ENCODE results near the gene ACTR1A.
A peak's percentile ranks its signal among the peaks of the same experiment; 100 is the strongest.
"Not testable (repeated sequence)": the region's sequence is repeated elsewhere in the genome, so short reads cannot be mapped to it uniquely, and the experiment has no call there.

ACTR1A gene

DNA sequence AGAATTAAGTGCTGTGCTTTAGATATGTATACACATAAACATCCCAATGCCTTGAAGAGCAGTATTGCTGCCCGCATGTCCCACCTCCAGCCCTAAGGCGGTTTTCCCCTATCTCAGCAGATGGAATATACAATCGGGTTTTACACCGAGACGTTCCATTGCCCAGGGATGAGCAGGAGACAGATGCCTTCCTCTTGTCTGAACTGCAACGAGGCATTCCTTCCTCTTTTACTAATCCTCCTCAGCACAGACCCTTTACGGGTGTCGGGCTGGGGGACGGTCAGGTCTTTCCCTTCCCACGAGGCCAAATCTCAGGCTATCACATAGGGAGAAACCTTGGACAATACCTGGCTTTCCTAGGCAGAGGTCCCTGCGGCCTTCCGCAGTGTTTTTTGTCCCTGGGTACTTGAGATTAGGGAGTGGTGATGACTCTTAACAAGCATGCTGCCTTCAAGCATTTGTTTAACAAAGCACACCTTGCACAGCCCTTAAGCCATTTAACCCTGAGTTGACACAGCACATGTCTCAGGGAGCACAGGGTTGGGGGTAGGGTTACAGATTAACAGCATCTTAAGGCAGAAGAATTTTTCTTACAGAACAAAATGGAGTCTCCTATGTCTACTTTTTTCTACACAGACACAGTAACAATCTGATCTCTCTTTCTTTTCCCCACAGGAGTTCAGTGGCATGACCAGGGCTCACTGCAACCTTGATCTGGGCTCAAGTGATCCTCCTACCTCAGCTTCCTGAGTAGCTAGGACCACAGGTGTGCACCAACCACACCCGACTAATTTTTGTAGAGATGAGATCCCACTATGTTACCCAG, 47.6 kb downstream of the ACTR1A start:
- not testable (repeated sequence) for DNase-seq (ENCODE audit: low read depth in 2 of 2)

DNA sequence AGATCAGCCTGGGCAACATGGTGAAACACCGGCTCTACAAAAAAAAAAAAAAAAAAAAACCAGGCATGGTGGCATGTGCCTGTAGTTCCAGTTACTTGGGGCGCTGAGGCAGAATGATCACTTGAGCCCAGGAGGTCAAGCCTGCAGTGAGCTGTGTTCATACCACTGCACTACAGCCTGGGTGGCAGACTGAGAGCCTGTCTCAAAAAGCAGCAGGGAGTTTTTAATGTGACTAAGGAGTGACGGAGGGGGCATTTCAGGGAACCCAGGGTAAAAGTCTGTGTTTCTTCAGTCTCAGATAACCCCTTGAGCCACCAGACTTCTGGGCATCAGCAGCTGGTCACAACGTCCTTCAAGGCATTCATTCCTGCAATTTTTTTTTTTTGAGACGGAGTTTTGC, 49.0 kb downstream of the ACTR1A start:
- no peak for DNase-seq (ENCODE audit: low read depth in 2 of 2)

DNA sequence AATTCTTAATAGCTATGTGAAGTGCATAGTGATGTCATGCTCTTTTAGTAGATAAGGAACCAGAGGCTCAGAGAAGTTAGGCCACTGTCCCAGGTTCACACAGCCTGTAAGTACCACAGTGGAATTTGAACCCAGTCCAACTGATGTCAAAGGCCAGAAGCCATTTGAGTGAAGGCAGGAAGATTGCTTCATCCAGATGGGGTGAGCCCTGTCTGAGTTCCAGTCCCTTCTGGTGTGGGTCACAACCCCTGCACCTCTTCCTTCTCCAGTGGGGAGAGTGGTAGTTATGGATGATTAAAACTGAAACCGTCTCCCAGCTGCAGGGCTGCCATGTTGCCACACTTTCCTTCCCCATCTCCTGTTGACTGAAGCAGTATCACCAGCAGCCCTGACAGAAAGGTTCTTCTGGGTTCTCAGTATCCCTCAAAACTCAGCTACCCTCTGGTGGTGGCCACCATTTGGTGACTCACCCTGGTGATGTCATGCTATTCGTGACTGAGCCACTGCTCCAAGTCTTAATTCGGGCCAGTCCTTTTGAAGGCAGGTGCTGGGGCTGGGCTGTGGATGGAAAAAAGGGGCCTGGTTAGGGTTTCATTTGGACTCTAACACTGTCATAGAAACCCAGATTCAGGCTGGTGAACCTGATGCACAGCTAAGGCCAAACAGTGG, 49.7 kb downstream of the ACTR1A start:
- peak; percentile 53 to 79 for DNase-seq (ENCODE audit: low read depth in 2 of 2)

DNA sequence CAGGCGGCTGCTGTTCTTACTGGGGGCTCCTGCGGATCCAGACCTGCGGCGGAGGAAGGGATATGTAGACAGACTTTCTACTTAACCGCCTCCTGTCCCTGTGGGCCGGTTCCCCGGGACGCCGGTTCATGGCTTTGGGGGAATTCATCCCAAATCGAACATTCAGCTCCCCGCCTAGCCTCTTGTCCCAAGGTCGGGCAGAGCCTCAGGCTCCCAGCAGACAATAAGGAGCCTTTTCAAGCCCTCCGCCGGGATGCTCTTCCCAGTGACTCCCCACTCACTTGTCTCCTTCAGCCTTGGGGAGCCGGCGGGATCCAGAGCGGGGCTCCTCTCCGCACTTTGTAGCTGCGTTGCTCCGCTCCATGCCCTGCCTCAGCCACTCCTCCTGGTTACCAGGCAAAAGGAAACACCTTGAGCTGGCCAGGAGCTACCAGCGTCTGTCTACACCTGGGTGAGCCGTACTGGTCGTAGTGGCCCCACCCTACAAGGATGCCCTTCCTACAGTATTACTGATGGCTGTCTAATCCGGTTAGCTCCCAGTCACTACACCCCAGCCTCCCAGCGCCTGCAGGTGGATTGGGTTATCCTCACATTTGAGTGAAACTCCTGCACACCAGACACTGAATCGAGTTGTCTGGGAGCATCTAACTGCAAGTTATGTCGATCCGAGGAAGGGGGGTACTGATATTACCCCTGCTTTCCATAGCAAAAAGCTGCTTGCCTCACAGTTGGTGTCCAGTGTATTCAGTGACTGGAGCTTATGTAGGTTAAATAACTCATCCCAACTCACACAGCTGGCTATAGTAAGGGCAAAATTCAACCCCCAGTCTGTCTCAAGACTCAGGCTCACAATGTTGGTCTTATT, 51.2 kb downstream of the ACTR1A start, which contains the start of gene C10orf95:
C10orf95 (minus strand) TSS at position 439 of the 865 bp plus-strand sequence. CDS start 450 bp downstream, outside the sequence.
- DNase-seq (ENCODE audit: low read depth in 2 of 2): no peak

DNA sequence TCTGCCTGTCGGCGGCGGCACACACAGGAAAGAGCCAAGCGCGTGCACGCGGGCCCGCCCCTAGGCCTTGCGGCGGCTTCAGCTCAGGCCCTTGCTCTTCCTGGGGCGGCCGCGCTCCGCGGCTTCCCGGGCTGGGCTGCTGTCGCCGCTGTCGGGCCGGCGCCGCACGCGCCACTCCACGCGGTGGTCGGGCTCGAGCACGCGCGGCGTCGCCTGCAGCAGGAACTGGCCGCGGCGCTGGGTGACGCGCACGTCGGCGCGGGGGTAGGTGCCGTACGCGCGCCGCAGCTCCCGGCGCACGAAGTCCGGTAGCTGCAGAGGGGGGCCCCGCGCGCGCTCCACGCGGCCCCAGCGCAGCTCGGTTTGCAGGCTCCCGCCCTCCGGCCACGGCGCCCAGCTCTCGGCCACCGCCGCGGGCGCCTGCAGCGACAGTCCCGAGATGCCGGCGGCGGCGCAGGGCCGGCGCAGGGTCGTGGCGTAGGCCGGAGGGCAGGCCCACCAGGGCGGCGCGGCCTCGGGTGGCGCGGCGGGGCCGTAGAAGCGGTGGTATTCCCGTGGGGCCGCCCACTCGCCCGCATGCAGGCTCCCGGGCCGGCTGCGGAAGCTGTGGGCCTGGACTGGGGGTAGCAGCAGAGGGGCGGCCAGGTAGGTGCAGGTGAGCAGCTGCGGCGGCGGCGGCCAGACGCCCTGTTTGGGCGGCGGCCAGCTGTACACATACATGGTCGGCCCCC, 52.0 kb downstream of the ACTR1A start:
- DNase-seq (ENCODE audit: low read depth in 2 of 2): peak; percentile 68 to 79

DNA sequence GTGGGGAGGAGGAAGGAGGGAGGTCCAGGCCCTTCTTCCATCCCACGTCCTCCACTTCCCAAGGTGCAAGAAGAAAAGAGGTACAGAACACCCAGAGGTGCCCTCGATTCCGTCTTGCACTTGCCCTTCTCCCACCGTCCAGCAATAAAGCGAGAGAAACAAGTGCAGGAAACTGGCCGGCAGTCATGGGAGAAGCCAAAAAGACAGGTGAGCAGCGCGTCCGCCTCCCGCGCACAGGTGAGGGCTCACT, 52.5 kb downstream of the ACTR1A start:
- no peak for DNase-seq (ENCODE audit: low read depth in 2 of 2)

DNA sequence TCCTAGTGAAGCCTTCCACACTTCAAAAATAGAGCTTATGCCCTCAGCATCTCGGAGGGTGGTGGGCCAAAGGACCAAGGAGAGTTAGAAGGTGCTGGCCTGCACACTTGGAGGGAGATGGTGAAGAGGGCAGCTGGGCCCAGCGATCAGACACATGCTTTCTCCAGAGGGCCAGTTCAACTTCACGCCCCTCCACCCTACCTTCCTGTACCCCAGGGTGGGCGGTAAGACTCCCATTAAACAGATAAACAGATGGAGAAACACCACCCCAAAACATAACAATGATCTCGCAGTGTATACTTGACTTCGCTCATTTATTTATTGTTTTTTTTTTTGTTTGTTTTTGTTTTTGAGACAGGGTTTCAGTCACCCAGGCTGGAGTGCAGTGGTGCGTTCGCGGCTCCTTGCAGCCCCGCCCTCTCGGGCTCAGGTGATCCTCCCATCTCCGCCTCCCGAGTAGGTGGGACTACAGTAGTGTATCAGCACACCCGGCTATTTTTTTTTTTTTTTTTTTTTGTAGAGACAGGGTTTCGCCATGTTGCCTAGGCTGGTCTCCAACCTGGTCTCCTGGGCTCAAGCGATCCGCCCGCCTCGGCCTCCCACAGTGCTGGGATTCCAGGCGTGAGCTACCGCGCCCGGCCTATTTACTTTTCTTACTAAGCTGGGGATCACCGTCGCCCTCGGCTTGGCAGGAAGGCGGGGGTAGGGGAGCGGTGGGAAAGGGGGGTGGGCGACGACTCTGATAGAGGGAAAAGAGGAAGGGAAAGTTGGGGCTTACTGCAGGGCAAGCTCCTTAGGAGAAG, 53.0 kb downstream of the ACTR1A start:
- peak; percentile 73 to 79 for DNase-seq (ENCODE audit: low read depth in 2 of 2)

DNA sequence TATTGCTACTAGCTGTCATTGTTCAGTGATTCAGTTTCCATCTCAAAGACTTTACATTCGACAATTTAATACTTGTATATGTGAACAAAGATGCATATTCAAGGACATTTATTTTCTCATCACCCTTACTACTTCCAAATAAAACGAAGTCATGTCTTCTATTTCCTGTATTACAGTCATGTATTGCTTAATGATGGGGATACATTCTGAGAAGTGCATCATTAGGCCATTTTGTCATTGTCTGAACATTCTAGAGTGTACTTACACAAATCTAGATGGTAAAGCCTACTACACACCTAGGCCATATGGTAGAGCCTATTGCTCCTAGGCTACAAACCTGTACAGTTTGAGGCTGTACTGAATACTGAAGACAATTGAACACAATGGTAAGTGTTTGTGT, 57.7 kb downstream of the ACTR1A start:
- no peak for DNase-seq (ENCODE audit: low read depth in 2 of 2)

DNA sequence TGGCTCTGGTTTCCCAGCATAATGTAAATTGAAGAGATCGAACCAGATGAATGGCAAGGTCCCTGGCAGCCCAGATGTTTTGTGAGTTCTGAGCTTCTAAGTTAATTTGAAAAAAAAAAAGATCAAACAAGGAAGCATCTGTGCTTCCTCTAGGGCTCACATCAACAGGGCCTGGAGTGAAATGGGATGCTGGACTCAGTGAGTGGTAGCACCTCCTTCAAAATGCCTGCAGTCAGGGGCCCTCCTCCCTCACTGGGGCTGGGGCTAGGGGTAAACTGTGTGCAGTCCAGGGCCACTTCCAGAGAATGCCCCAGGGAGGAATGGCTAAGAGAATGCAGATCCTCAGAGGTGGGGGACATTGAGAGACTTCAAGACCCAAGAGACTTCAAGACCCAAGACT, 64.1 kb downstream of the ACTR1A start:
- no peak for DNase-seq (ENCODE audit: low read depth in 2 of 2)

DNA sequence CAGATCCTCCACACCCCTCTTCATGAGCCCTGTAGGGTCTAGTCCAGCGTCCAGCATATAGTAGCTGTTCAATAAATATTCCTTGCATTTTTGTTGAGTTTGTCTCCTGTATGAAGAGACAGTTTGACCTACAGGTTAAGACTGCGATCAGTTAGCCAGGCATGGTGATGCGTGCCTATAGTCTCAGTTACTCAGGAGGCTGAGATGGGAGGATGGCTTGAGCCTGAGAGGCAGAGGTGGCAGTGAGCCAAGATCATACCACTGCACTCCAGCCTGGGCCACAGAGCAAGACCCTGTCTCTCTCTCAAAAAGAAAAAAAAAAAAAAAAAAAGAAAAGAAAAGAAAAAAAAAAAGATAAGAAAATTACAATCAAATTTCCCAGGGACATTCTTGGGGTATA, 65.0 kb downstream of the ACTR1A start:
- no peak for DNase-seq (ENCODE audit: low read depth in 2 of 2)

DNA sequence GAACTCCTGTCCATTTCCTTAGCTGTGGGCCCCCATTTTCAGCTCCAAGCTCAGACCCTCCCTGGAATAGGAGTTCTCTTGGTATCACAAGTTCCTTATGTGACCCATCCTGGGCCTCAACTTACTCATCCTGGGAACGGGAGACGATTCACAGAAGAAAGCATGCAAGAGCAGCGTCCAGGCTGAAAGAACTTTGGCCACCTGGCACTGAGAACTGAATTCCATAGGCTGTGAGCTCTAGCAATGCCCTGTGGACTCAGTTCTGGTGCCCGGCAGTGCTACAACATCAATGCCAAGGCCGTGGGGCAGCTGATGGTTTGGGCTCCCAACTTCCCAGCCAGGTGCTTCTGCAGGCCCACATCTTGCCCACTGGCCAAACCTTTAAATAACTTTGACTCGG, 66.2 kb downstream of the ACTR1A start:
- no peak for DNase-seq (ENCODE audit: low read depth in 2 of 2)

DNA sequence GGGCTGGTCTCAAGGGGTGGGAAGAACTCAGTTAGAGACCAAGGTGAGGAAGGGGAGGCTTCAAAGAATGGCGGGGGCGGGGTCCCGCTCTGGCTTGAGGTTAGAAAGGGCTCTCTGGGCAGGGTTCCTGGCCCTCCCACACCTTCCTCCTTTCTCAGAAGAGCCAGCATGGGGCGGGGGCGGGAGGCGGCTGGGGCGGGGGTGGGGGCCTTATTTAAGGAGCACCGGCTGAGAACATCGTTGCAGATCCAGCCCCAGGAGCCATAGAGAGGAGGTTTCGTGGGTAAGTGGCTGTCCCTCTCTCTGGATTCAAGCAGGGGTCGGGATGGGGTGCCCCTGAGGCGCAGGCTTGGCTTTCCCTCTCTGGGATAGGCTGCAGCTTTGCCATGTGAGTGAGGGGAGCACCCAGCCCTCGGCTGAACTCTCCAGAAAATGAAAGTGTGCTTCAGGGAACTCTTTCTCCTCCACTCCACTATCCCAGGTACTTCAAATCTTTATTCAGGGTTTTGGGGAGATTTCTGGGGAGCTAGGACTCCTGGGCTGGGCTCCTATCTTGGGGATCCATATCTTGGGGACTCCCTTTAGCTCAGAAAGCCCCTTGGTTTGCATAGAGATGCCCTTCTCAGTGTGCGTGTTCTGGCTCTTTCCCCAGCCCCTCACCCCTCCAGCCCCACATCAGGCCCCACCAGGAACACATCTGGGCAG, 66.8 kb downstream of the ACTR1A start:
- DNase-seq (ENCODE audit: low read depth in 2 of 2): no peak

DNA sequence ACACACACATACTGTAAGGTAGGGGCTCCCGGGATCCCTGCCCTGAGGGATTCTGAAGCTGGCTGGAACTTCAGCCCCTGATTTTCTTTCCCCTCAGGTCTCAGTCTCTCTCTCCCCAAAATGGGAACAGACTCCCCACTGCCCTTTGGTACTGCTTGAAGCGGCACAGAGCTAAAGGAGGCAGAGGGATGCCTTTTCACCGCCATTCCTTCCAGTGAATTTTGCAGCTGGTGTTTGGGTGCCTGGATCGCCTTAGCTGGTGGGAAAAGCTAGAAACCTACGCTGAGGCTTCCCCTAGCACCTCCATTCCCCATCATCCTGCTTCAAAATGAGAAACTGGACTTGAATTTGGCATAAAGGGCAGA, 67.4 kb downstream of the ACTR1A start:
- no peak for DNase-seq (ENCODE audit: low read depth in 2 of 2)

DNA sequence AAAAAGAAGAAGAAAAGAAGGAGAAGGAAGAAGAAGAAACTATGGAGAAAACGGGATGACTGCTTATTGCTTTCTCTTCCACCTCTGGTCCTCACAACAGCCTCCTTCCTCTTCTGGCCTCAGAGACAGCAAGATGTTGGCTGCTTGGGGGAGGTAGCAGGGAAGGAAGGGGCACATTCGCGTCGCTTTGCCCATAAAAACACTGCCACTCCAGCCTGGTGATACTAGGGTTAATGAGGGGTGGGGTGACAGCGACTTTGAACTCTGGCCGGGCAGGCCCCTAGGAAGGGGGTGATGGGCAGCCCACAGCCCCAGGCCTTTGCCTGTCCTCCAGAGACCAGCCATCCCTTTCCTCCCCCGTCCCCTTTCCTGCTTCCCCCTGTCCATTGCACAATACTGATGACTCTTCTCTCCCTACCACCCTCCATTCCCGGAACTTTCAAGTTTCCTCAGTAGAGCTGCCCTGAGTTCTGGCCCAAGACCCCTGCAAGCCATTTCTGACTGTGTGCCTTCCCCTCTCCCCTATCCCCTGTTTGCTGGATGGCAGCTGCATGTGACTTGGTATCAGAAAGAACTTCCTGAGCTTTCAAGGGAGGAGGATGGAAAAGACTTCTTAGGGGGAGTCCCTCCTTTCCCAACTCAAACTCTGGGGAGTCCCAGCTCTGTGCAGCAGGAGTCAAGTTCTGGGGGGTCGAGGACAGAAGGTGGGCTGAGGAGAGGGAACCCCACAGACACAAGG, 67.9 kb downstream of the ACTR1A start:
- DNase-seq (ENCODE audit: low read depth in 2 of 2): no peak

DNA sequence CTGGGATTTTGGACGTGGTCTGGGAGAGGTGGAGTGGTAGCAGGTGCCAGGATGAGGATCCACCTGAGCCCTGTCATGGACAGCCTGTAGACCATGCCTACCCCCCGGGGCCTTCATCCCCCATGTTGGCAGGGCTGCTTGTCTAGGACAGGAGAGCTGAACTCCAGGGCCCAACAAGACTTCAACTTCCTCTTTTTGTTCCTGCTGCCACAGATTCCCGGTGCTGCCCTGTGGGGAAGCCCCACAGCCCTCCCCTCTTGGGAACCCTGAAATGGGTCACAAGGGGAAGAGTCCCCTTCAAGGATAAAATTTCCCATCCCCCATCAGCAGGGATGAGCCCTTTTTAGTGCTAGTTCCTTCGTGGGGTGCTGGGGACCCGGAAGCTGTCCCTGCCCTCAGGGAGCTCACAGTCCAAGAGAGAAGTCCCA, 68.9 kb downstream of the ACTR1A start:
- no peak for DNase-seq (ENCODE audit: low read depth in 2 of 2)

DNA sequence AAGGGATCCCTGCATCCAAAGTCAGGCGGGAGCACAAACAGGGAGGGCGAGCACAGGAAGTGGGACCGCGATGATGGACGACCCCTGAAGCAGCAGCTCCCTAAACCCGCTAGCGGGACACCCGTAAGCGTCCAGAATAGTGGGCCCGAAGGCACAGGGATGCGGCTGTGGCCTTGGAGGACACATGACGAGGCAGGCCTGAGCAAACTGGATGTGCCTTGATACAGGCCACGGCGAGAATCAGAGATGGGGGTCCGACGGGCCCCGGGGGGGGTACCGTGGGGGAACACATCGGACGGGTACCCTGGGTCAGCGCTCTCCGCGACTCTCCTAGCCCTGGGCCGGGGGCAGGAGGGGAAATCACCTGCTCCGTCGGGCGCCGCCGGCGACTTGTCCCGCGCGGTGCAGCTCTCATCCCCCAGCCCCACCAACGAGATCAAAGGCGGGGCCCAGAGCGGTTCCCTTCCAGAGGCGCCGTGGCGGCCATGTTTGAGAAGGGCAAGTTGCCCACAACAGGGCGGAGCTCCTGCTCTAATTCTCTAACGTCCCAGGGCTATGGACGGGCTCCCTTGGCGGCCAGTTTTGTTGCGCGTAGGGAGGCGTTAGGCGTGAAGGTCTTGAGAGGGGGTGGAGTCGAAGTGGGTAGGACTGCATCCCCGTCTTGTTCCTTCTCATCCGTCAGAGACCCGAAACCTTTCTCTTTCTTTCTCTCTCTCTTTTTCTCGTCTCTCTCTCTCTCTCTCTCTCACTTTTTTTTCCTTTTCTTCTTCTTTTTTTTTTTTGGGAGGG, 70.2 kb downstream of the ACTR1A start, which contains the start of gene CUEDC2:
CUEDC2 (minus strand) TSS at position 413 of the 789 bp plus-strand sequence. CDS start 7,386 bp downstream, outside the sequence.
- DNase-seq (ENCODE audit: low read depth in 2 of 2): peak; percentile 96 to 99

DNA sequence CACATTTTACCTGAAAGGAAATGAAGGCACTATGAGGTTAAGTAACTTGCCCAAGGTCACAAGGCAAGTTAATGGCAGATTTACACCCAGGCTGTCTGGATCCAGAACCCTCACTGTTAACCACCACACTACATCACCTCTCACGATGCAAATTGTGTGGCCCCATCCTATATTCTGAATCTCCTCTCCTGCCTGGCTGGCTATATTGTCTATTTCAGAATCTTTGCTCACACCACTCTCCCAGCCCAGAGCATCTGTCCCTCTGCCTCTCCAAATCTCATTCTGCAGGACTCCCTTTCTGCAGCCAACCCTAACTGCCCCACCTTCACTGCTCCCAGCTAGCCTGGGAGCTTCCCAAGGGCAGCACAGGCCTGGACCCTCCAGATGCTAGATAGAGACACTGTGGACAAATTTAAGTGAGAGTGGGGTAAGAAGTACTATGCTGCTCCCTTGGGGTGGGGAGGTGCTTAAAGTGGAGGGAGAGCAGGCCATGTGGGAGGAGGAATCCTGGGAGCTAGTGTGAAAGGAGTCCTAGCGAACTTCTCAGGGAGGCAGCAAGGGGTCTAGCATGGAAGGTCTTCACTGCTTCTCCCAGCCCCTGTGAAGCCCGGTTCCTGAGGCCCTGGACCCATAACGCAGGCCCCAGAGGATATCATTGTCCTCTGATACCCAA, 70.9 kb downstream of the ACTR1A start:
- no peak for DNase-seq (ENCODE audit: low read depth in 2 of 2)

DNA sequence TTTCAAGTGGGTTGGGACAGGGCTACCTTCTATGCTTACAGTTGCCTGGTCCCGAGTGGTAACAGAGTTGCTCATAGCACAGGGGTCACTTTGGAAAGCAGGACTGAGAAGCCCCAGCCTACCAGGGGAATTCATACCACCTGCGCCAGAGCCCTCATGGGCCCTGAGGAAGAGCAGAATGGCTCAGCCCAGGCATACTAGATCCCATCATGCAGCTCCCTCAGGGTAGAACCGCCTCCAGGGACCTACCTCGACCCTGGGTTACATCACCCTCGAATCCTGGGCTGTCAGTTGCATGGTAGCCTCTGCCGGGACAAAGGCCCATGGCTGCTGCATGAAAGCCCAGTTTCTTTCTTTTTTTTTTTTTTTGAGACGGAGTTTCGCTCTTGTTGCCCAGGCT, 73.0 kb downstream of the ACTR1A start:
- no peak for DNase-seq (ENCODE audit: low read depth in 2 of 2)

Measured in stimulated activated CD4-positive, alpha-beta T cell treated with anti-CD3 and anti-CD28 coated beads, Interleukin-4, amount 100 ng/mL, for 48 hours (primary cell).